IMR-90 (cell line): ENCODE results near the gene GALNT9. TPM values are rescaled to one million over a fixed set of nuclear protein-coding genes. Genes with fewer than 3 reads are reported as not detected.
A peak's percentile ranks its signal among the peaks of the same experiment; 100 is the strongest.

Experiments used
- ATAC-seq: fragments of 200-7000 bp; cut with Tn5 transposase; 2 replicates; pipeline ENCODE4 v1.9.1; 2020; ENCODE audit warnings: low read depth, mild to moderate bottlenecking, moderate library complexity
- BruUV-seq: library from RNA; stranded (reverse); fragments of 400-500 nt; replicated peaks from 2 replicates; lab custom pipeline; 2021; lab: Mats Ljungman, UMichigan
- CTCF ChIA-PET: fragments of 300-600 bp; formaldehyde crosslinking; extraction: SDS; loops from one replicate; lab custom pipeline; 2021; ENCODE audit warnings: antibody characterized with exemption; lab: Yijun Ruan, JAX
- POLR2A ChIA-PET: fragments of 300-600 bp; sonication (Branson Sonifier 250); formaldehyde crosslinking; loops from one replicate; lab custom pipeline; 2022; ENCODE audit warnings: antibody characterized with exemption; ENCODE audit not compliant: unreplicated experiment; lab: Charles Lee
- DNase-seq: peaks from one replicate; pipeline ENCODE4 v3.0.0; 2013
- H2AFZ ChIP-seq: replicated peaks from 2 replicates; pipeline ENCODE3; 2013; ENCODE audit warnings: low read length, mild to moderate bottlenecking; ENCODE audit not compliant: poor library complexity
- H2AK5ac ChIP-seq: 2 replicates; pipeline ENCODE4 v1.6.1; 2013; ENCODE audit warnings: low read depth, low read length, inconsistent platforms
- H2AK9ac ChIP-seq: replicated peaks from 2 replicates; pipeline ENCODE3; 2013; ENCODE audit warnings: mild to moderate bottlenecking, low read depth, low read length, moderate library complexity; ENCODE audit not compliant: poor library complexity
- H2BK120ac ChIP-seq: 2 replicates; pipeline ENCODE4 v1.6.1; 2013; ENCODE audit warnings: low read depth, low read length, inconsistent platforms
- H2BK15ac ChIP-seq: 3 replicates; pipeline ENCODE4 v1.6.1; 2013; ENCODE audit warnings: low read depth, low read length, inconsistent platforms
- H2BK20ac ChIP-seq: 2 replicates; pipeline ENCODE4 v1.6.1; 2013; ENCODE audit warnings: low read depth, mild to moderate bottlenecking, inconsistent platforms, low read length, moderate library complexity
- H2BK5ac ChIP-seq: 2 replicates; pipeline ENCODE4 v1.6.1; 2013; ENCODE audit warnings: mild to moderate bottlenecking, low read depth, low read length, inconsistent platforms; ENCODE audit not compliant: poor library complexity, severe bottlenecking
- H3K14ac ChIP-seq: replicated peaks from 2 replicates; pipeline ENCODE4 v1.6.1; 2013; ENCODE audit warnings: low read depth, low read length, inconsistent platforms
- H3K18ac ChIP-seq: 2 replicates; pipeline ENCODE4 v1.6.1; 2013; ENCODE audit warnings: low read depth, low read length, control low read depth
- H3K23ac ChIP-seq: 2 replicates; pipeline ENCODE4 v1.6.1; 2013; ENCODE audit warnings: low read depth, low read length, inconsistent platforms
- H3K27ac ChIP-seq: 2 replicates; pipeline ENCODE4 v1.5.1; 2013; ENCODE audit warnings: mild to moderate bottlenecking, control low read depth, low read length; ENCODE audit not compliant: insufficient read depth
- H3K27me3 ChIP-seq: 2 replicates; pipeline ENCODE4 v1.6.1; 2013; ENCODE audit warnings: low read length; ENCODE audit not compliant: control insufficient read depth, insufficient read depth
- H3K36me3 ChIP-seq: 2 replicates; pipeline ENCODE4 v1.6.1; 2013; ENCODE audit warnings: low read length, mixed read lengths; ENCODE audit not compliant: control insufficient read depth, insufficient read depth
- H3K4ac ChIP-seq: 2 replicates; pipeline ENCODE4 v1.6.1; 2013; ENCODE audit warnings: low read depth, low read length, inconsistent platforms
- H3K4me1 ChIP-seq: 2 replicates; pipeline ENCODE4 v1.6.1; 2013; ENCODE audit warnings: low read length, mixed read lengths; ENCODE audit not compliant: control insufficient read depth, insufficient read depth
- H3K4me2 ChIP-seq: 2 replicates; pipeline ENCODE4 v1.6.1; 2013; ENCODE audit warnings: low read depth, mild to moderate bottlenecking, control low read depth, low read length, moderate library complexity
- H3K4me3 ChIP-seq: 2 replicates; pipeline ENCODE4 v1.5.1; 2013; ENCODE audit warnings: low read depth, mild to moderate bottlenecking, control low read depth, low read length, moderate library complexity; ENCODE audit not compliant: insufficient read depth
- H3K56ac ChIP-seq: 2 replicates; pipeline ENCODE4 v1.6.1; 2013; ENCODE audit warnings: low read length, inconsistent platforms; ENCODE audit not compliant: insufficient read depth; ENCODE audit errors: extremely low read depth
- H3K79me1 ChIP-seq, 2 experiments: 2 replicates each; pipeline ENCODE4 v1.6.1; 2013; ENCODE audit warnings: low read length in 2 of 2, inconsistent platforms in 1 of 2, low read depth in 1 of 2
- H3K9ac ChIP-seq: 2 replicates; pipeline ENCODE4 v1.6.1; 2013; ENCODE audit warnings: low read depth, low read length, control low read depth
- H3K9me1 ChIP-seq: 2 replicates; pipeline ENCODE4 v1.6.1; 2013; ENCODE audit warnings: low read length, inconsistent platforms; ENCODE audit not compliant: insufficient read depth
- H3K9me3 ChIP-seq: 2 replicates; pipeline ENCODE4 v1.6.1; 2013; ENCODE audit warnings: low read length; ENCODE audit not compliant: control insufficient read depth, insufficient read depth
- H4K20me1 ChIP-seq: 2 replicates; pipeline ENCODE4 v1.6.1; 2013; ENCODE audit warnings: low read length, inconsistent platforms; ENCODE audit not compliant: insufficient read depth
- H4K5ac ChIP-seq: 2 replicates; pipeline ENCODE4 v1.6.1; 2013; ENCODE audit warnings: mild to moderate bottlenecking, low read depth, low read length, control low read depth
- H4K8ac ChIP-seq, 2 experiments: 2 replicates each; pipeline ENCODE4 v1.6.1; 2013; ENCODE audit warnings: low read depth in 2 of 2, low read length in 2 of 2, control low read depth in 1 of 2, inconsistent platforms in 1 of 2
- H4K91ac ChIP-seq: 2 replicates; pipeline ENCODE4 v1.6.1; 2013; ENCODE audit warnings: low read depth, low read length, inconsistent platforms; ENCODE audit not compliant: insufficient read depth
- CHD1 ChIP-seq: IDR thresholded peaks from 2 replicates; pipeline ENCODE4 v1.6.1; 2012; ENCODE audit warnings: low read depth, low read length, improper control_type of control experiment
- FOS ChIP-seq: fragments of 150-350 bp; IDR thresholded peaks from 2 replicates; pipeline ENCODE4 v1.6.1; 2016; ENCODE audit warnings: low read depth, low read length
- MAZ ChIP-seq: IDR thresholded peaks from 2 replicates; pipeline ENCODE4 v1.6.1; 2012; ENCODE audit warnings: low read depth, mild to moderate bottlenecking, low read length, improper control_type of control experiment, moderate library complexity, borderline replicate concordance
- NFE2L2 ChIP-seq: fragments of 150-350 bp; IDR thresholded peaks from 2 replicates; pipeline ENCODE4 v1.6.1; 2016; ENCODE audit warnings: low read depth, mild to moderate bottlenecking, low read length
- RAD21 ChIP-seq: IDR thresholded peaks from 2 replicates; pipeline ENCODE4 v1.6.1; 2012; ENCODE audit warnings: low read length, improper control_type of control experiment
- WGBS, 2 experiments: methylation state at CpG; one replicate each; pipeline versions ENCODE4 v1.1.5 to v1.1.7; 2013; ENCODE audit warnings: missing lambda C conversion rate in 2 of 2; ENCODE audit not compliant: insufficient read length in 1 of 2; ENCODE audit errors: extremely low coverage in 2 of 2; 5-methylcytosine and 5-hydroxymethylcytosine counted together
- dilution Hi-C: fragments of 300-500 bp; cut with HindIII; formaldehyde crosslinking; loops from one replicate; pipeline ENCODE4 v1.14.3; 2018; ENCODE audit warnings: low sequenced_read_pairs; ENCODE audit not compliant: unreplicated experiment
- in situ Hi-C: fragments of 300-500 bp; cut with MboI; formaldehyde crosslinking; loops from 3 replicates; pipeline ENCODE4 v1.14.3; 2019; ENCODE audit warnings: low sequenced_read_pairs, inconsistent platforms, mixed read lengths
- intact Hi-C: fragments of 100-400 bp; cut with micrococcal nuclease; formaldehyde crosslinking; loops from 2 replicates; pipeline ENCODE4 v1.10.0; 2022
- polyA plus RNA-seq, 3 experiments: library from polyadenylated mRNA; depleted of rRNA; stranded (reverse); fragments of >200 nt; gene quantifications; 2 replicates each; pipeline ENCODE4 v1.2.3, GENCODE V29; 2012; ENCODE audit warnings: low replicate concordance in 1 of 3
- total RNA-seq: library from RNA; depleted of rRNA; stranded (reverse); fragments of >200 nt; gene quantifications from 2 replicates; pipeline ENCODE4 v1.2.3, GENCODE V29; 2012
- TF ChIP-seq, protein P1 (sequence below): fragments of 150-350 bp; IDR thresholded peaks from 2 replicates; pipeline ENCODE4 v1.6.1; 2016; ENCODE audit warnings: low read depth, mild to moderate bottlenecking, low read length, moderate library complexity, borderline replicate concordance

The GALNT9 gene
- total and polyA plus RNA-seq, 2 of the 4 experiments (the other 2 are of a cell fraction) = under 0.01 to 0.12 TPM

DNA sequence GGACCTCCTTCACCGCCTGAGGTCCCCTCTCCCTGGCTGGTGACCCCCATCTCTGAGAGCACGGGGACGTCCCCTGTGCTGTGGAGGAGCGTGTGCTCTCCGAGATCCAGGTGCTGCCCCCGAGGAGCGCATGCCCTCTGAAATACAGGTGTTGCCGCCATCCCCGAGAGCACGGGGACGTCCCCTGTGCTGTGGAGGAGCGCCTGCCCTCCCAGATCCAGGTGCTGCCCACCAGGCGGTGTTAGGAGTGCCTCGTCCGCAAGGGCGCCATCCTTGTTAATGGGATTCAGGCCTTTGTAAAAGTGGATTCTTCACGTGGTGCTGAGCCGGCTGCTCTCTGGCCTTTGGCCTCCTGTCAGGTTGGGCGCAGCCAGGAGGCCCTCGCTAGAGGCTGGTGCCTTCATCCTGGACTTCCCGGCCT is 175.0 kb downstream of the GALNT9 start:
- Histone ChIP-seq H4K5ac (no peak overlapping the region), H3K36me3 (peaks cover 20% of the 10 kb centered on the region), H3K4me2 (no peak overlapping the region), H3K9ac (no peak overlapping the region), H3K4me1 (no peaks in the 10 kb centered on the region), H4K91ac (no peak overlapping the region), H2BK15ac (no peak overlapping the region), H3K79me1 (no peaks in the 10 kb centered on the region), H3K27ac (no peak overlapping the region), H3K14ac (no peak overlapping the region), H2BK120ac (no peak overlapping the region), H3K4ac (no peak overlapping the region), H2AK5ac (no peak overlapping the region), H3K18ac (no peak overlapping the region), H4K8ac (no peak overlapping the region), H3K9me1 (peaks cover 16% of the 10 kb centered on the region; the same call in 1 of the 2 replicates), H3K4me3 (no peak overlapping the region), H3K56ac (no peak overlapping the region), H2AK9ac (no peak overlapping the region), H2BK5ac (no peak overlapping the region), H3K27me3 (no peaks in the 10 kb centered on the region), H2BK20ac (no peak overlapping the region), H3K9me3 (no peaks in the 10 kb centered on the region), H2AFZ (peak overlapping the region; percentile 40), H4K20me1 (peaks cover 18% of the 10 kb centered on the region), H3K23ac (no peak overlapping the region)
- TF ChIP-seq NFE2L2 = no peak
- TF ChIP-seq RAD21 = no peak
- no peak for TF ChIP-seq MAZ
- TF ChIP-seq FOS = no peak
- no peak for TF ChIP-seq CHD1
- TF ChIP-seq, protein P1, sequence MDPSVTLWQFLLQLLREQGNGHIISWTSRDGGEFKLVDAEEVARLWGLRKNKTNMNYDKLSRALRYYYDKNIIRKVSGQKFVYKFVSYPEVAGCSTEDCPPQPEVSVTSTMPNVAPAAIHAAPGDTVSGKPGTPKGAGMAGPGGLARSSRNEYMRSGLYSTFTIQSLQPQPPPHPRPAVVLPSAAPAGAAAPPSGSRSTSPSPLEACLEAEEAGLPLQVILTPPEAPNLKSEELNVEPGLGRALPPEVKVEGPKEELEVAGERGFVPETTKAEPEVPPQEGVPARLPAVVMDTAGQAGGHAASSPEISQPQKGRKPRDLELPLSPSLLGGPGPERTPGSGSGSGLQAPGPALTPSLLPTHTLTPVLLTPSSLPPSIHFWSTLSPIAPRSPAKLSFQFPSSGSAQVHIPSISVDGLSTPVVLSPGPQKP = no peak
- in situ Hi-C loops = loop anchor here (5.0 kb wide), 1 partner anchor 263 kb away; no protein-coding TSS in a partner anchor
- ChIA-PET CTCF (interaction anchor here (1.0 to 1.3 kb wide), 4 partner anchors 8 to 260 kb away, joined by 3 to 5 read pairs (median 4); no protein-coding TSS in a partner anchor), POLR2A (no interaction called here)
- dilution Hi-C loops = no loop called here
- ATAC-seq (no peak), DNase-seq (no peak)
- intact Hi-C loops = loop anchor here (1.0 to 5.0 kb wide), 4 partner anchors 65 to 463 kb away; partner anchors contain the start of gene P2RX2
- no TSS peak for BruUV-seq
- 75% methylated on average over 13 of the region's 21 CpGs; no CpG with 5 or more reads in 1 of the 2 experiments for WGBS, 2 experiments
